Hepatocyte (in vitro differentiated cells): ENCODE data around the gene KRTAP10-5. TPM values are rescaled to one million over a fixed set of nuclear protein-coding genes. Genes with fewer than 3 reads are reported as not detected.
"Not testable (repeated sequence)": the region's sequence is repeated elsewhere in the genome, so short reads cannot be mapped to it uniquely, and the experiment has no call there.

Source experiments
- DNase-seq: peaks from one replicate; pipeline ENCODE4 v3.0.0-alpha.2; 2016; ENCODE audit warnings: low spot score
- H2AFZ ChIP-seq: fragments of 200-600 bp; sonication (generic); 2 replicates; pipeline ENCODE4 v1.6.0; 2016; ENCODE audit warnings: antibody characterized with exemption, mild to moderate bottlenecking
- H3K27ac ChIP-seq: fragments of 200-600 bp; sonication (generic); 2 replicates; pipeline ENCODE4 v1.5.1; 2016; ENCODE audit warnings: mild to moderate bottlenecking
- H3K27me3 ChIP-seq: fragments of 200-600 bp; sonication (generic); 2 replicates; pipeline ENCODE4 v1.6.1; 2016
- H3K36me3 ChIP-seq: fragments of 200-600 bp; sonication (generic); replicated peaks from 2 replicates; pipeline ENCODE4 v1.5.1; 2016; ENCODE audit warnings: low read depth; ENCODE audit not compliant: insufficient read depth
- H3K4me1 ChIP-seq: fragments of 200-600 bp; sonication (generic); 2 replicates; pipeline ENCODE4 v1.5.1; 2016; ENCODE audit warnings: mild to moderate bottlenecking, moderate library complexity; ENCODE audit not compliant: insufficient read depth
- H3K4me2 ChIP-seq: fragments of 200-600 bp; sonication (generic); 2 replicates; pipeline ENCODE4 v1.6.0; 2016
- H3K4me3 ChIP-seq: fragments of 200-600 bp; sonication (generic); 2 replicates; pipeline ENCODE4 v1.5.1; 2016; ENCODE audit warnings: mild to moderate bottlenecking
- H3K79me2 ChIP-seq: fragments of 200-600 bp; sonication (generic); 2 replicates; pipeline ENCODE4 v1.6.0; 2017; ENCODE audit warnings: mild to moderate bottlenecking
- H3K9me2 ChIP-seq: fragments of 200-600 bp; sonication (generic); replicated peaks from 2 replicates; pipeline ENCODE4 v1.6.0; 2017; ENCODE audit warnings: mild to moderate bottlenecking; ENCODE audit not compliant: insufficient read depth
- H3K9me3 ChIP-seq: fragments of 200-600 bp; sonication (generic); 2 replicates; pipeline ENCODE4 v1.5.1; 2016; ENCODE audit warnings: low read depth, mild to moderate bottlenecking
- H4K20me1 ChIP-seq: fragments of 200-600 bp; sonication (generic); 2 replicates; pipeline ENCODE4 v1.6.0; 2016; ENCODE audit warnings: mild to moderate bottlenecking; ENCODE audit not compliant: insufficient read depth, poor library complexity, severe bottlenecking
- EZH2 ChIP-seq: fragments of 200-600 bp; sonication (generic); IDR thresholded peaks from 2 replicates; pipeline ENCODE4 v1.6.1; 2016; ENCODE audit warnings: antibody characterized with exemption, mild to moderate bottlenecking, borderline replicate concordance
- EZH2phosphoT487 ChIP-seq: fragments of 200-600 bp; sonication (generic); IDR thresholded peaks from one replicate; pipeline ENCODE4 v1.6.1; 2018; ENCODE audit warnings: antibody characterized with exemption, mild to moderate bottlenecking, low read depth, moderate library complexity; ENCODE audit not compliant: unreplicated experiment, severe bottlenecking
- WGBS: methylation state at CpG from one replicate; pipeline ENCODE4 v1.1.6; 2016; ENCODE audit warnings: low lambda C conversion rate; ENCODE audit errors: missing lambda C conversion rate; 5-methylcytosine and 5-hydroxymethylcytosine counted together
- polyA plus RNA-seq: library from polyadenylated mRNA; unstranded; fragments of >200 nt; fragmentation: Nextera tagmentation; extraction: Ambion mirVana; gene quantifications from 2 replicates; pipeline ENCODE4 v1.2.1, GENCODE V29; 2016
- total RNA-seq: library from RNA; depleted of rRNA; stranded (reverse); fragments of >200 nt; gene quantifications from 2 replicates; pipeline ENCODE4 v1.2.3, GENCODE V29; 2014
- TF ChIP-seq, protein P1 (sequence below): fragments of 200-600 bp; sonication (generic); IDR thresholded peaks from 2 replicates; pipeline ENCODE4 v1.5.1; 2016; ENCODE audit warnings: antibody characterized with exemption, mild to moderate bottlenecking; ENCODE audit not compliant: poor library complexity

Gene KRTAP10-5, protein sequence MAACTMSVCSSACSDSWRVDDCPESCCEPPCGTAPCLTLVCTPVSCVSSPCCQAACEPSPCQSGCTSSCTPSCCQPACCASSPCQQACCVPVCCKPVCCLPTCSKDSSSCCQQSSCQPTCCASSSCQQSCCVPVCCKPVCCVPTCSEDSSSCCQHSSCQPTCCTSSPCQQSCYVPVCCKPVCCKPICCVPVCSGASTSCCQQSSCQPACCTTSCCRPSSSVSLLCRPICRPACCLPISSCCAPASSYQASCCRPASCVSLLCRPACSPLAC
- not detected in 2 replicates for total RNA-seq
- polyA plus RNA-seq, result not detected in 2 replicates

DNA sequence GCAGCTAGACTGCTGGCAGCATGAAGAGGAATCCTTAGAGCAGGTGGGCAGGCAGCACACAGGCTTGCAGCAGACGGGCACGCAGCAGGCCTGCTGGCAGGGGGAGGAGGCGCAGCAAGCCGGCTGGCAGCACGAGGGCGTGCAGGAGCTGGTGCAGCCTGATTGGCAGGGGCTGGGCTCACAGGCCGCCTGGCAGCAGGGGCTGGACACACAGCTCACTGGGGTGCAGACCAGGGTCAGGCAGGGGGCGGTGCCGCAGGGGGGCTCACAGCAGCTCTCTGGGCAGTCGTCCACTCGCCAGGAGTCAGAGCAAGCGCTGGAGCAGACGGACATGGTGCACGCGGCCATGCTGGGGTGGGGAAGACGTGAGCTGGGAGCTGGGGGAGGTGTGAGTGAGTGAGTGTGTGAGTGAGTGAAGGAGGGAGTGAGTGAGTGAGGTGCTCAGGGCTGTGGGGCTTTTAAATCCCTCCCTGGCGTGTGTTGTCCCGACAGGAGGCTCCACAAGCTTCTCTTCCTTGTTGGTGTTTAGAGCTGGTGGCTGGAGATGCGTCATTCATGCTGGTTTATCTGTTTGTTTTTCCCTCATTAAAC is at the start of gene KRTAP10-5:
Gene KRTAP10-5, minus strand, starts transcription at position 374 of the 591 bp plus-strand sequence. Its CDS starts 26 bp downstream, at position 348.
- H3K36me3 ChIP-seq, H2AFZ ChIP-seq, DNase-seq, H3K9me2 ChIP-seq, H3K27me3 ChIP-seq, H3K4me3 ChIP-seq, H3K4me1 ChIP-seq, H3K9me3 ChIP-seq, H3K27ac ChIP-seq, H3K79me2 ChIP-seq, H4K20me1 ChIP-seq, H3K4me2 ChIP-seq: not testable (repeated sequence)
- WGBS, result 78% methylated on average over 17 of the region's 19 CpGs

DNA sequence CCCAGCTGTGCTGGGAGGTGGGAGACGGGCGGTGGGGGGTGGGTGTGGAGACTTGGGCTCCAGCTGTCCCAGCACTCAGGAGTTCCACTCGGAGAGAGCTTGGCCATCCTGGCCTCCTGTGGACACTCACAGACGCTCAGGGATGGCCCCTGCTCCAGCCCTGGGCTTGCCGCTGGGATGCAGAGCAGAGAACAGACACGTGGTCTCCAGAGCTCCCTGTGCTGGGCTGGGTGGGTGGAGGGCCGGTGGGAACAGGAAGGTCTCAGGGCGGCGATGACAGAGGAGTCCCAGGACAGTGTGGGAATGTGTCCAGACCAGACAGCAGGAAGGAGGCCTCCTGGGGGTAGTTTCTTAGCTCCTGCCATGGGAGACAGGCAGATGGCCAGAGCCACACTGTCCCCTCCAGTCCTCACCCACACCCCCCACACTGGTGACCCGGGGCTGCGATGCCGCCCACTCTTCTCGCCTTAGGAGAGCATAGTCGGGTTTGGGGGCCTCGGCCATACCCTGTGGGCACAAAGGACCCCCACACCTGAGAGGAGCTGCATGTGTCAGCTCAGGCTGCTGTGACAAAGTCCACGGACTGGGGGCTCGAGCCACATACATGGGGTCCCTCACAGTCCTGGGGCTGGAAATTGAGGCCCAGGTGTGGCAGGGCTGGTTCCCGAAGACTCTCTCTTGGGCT is 48.4 kb upstream of the KRTAP10-5 start:
- Histone ChIP-seq H4K20me1 (no peaks in the 10 kb centered on the region), H3K9me3 (no peaks in the 10 kb centered on the region), H3K27me3 (no peaks in the 10 kb centered on the region), H3K9me2 (no peaks in the 10 kb centered on the region), H2AFZ (no peak overlapping the region), H3K27ac (no peak overlapping the region), H3K4me1 (no peaks in the 10 kb centered on the region), H3K4me3 (no peak overlapping the region), H3K4me2 (no peak overlapping the region), H3K36me3 (no peaks in the 10 kb centered on the region), H3K79me2 (no peaks in the 10 kb centered on the region)
- whole genome bisulfite sequencing, result 82% methylated on average over 13 of the region's 18 CpGs
- DNase-seq, result no peak
- TF ChIP-seq, protein P1, sequence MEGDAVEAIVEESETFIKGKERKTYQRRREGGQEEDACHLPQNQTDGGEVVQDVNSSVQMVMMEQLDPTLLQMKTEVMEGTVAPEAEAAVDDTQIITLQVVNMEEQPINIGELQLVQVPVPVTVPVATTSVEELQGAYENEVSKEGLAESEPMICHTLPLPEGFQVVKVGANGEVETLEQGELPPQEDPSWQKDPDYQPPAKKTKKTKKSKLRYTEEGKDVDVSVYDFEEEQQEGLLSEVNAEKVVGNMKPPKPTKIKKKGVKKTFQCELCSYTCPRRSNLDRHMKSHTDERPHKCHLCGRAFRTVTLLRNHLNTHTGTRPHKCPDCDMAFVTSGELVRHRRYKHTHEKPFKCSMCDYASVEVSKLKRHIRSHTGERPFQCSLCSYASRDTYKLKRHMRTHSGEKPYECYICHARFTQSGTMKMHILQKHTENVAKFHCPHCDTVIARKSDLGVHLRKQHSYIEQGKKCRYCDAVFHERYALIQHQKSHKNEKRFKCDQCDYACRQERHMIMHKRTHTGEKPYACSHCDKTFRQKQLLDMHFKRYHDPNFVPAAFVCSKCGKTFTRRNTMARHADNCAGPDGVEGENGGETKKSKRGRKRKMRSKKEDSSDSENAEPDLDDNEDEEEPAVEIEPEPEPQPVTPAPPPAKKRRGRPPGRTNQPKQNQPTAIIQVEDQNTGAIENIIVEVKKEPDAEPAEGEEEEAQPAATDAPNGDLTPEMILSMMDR, result no peak
- no peak for TF ChIP-seq EZH2
- no peak for TF ChIP-seq EZH2phosphoT487

DNA sequence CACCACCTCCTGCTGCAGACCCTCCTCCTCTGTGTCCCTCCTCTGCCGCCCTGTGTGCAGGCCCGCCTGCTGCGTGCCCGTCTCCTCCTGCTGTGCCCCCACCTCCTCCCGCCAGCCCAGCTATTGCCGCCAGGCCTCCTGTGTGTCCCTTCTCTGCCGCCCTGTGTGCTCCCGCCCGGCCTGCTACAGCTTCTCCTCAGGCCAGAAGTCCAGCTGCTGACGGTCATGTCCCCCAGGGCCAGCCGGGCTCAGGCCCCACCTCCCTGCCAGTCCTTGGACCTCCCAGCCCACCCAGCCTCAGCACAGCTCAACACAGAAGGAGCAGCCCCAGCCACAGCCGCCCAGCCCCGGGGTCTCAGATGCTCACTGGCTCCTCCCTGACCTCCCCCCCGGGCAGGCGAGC is 47.4 kb upstream of the KRTAP10-5 start:
- not testable (repeated sequence) for H3K9me2 ChIP-seq, H4K20me1 ChIP-seq, H3K36me3 ChIP-seq, H3K27me3 ChIP-seq, H3K79me2 ChIP-seq, H3K4me2 ChIP-seq, H2AFZ ChIP-seq, DNase-seq, H3K27ac ChIP-seq, H3K4me1 ChIP-seq, H3K9me3 ChIP-seq, H3K4me3 ChIP-seq
- WGBS, result 82% methylated on average over 12 of the region's 15 CpGs

DNA sequence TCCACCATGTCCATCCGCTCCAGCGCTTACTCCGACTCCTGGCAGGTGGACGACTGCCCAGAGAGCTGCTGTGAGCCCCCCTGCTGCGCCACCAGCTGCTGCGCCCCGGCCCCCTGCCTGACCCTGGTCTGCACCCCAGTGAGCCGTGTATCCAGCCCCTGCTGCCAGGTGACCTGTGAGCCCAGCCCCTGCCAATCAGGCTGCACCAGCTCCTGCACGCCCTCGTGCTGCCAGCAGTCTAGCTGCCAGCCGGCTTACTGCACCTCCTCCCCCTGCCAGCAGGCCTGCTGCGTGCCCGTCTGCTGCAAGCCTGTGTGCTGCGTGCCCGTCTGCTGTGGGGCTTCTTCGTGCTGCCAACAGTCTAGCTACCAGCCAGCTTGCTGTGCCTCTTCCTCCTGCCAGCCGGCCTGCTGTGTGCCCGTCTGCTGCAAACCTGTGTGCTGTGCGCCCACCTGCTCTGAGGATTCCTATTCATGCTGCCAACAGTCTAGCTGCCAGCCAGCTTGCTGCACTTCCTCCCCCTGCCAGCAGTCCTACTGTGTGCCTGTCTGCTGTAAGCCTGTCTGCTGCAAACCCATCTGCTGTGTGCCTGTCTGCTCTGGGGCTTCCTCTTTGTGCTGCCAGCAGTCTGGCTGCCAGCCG is 46.9 kb upstream of the KRTAP10-5 start:
- not testable (repeated sequence) for H3K4me3 ChIP-seq, H3K27ac ChIP-seq, H3K27me3 ChIP-seq, H3K9me2 ChIP-seq, H3K4me1 ChIP-seq, H3K4me2 ChIP-seq, H3K9me3 ChIP-seq, H3K36me3 ChIP-seq, H4K20me1 ChIP-seq, H2AFZ ChIP-seq, H3K79me2 ChIP-seq, DNase-seq
- 94% methylated on average over 20 of the region's 20 CpGs for WGBS
